IPS DF 4.7 (cell line): Measurements from ENCODE around the gene ABLIM1.

Experiments
- DNase-seq: peaks from one replicate; pipeline ENCODE4 v3.0.0-alpha.2; 2013; ENCODE audit warnings: low spot score; ENCODE audit errors: extremely low read depth

Gene ABLIM1

GRCh38 chr10:114680543-114681117 lies 22.6 kb upstream of the ABLIM1 start:
- no peak for DNase-seq

GRCh38 chr10:114679552-114679951 lies 21.5 kb upstream of the ABLIM1 start:
- no peak for DNase-seq

- no peak for DNase-seq
Observed at GRCh38 chr10:114678820-114679219, 20.7 kb upstream of the ABLIM1 start.

GRCh38 chr10:114678336-114678735 lies 20.3 kb upstream of the ABLIM1 start:
- no peak for DNase-seq

- no peak for DNase-seq
Observed at GRCh38 chr10:114674346-114674745, 16.3 kb upstream of the ABLIM1 start.

- DNase-seq: no peak
Observed at GRCh38 chr10:114669648-114670047, 11.6 kb upstream of the ABLIM1 start.

- DNase-seq: no peak
Observed at GRCh38 chr10:114668375-114669080, 10.5 kb upstream of the ABLIM1 start.

- DNase-seq: no peak
Observed at GRCh38 chr10:114665873-114666272, 7.8 kb upstream of the ABLIM1 start.

GRCh38 chr10:114665406-114665805 lies 7.3 kb upstream of the ABLIM1 start:
- DNase-seq: no peak

GRCh38 chr10:114664127-114664526 lies 6.1 kb upstream of the ABLIM1 start:
- DNase-seq: no peak

GRCh38 chr10:114663626-114664025 lies 5.6 kb upstream of the ABLIM1 start:
- DNase-seq: no peak

- no peak for DNase-seq
Observed at GRCh38 chr10:114662646-114663217, 4.7 kb upstream of the ABLIM1 start.

- no peak for DNase-seq
Observed at GRCh38 chr10:114661212-114661880, 3.3 kb upstream of the ABLIM1 start.

GRCh38 chr10:114655671-114656070 lies 2.4 kb downstream of the ABLIM1 start:
- DNase-seq: no peak

- no peak for DNase-seq
Observed at GRCh38 chr10:114654822-114655575, 3.1 kb downstream of the ABLIM1 start.

- DNase-seq: no peak
Observed at GRCh38 chr10:114653926-114654325, 4.1 kb downstream of the ABLIM1 start.

GRCh38 chr10:114652402-114653368 lies 5.4 kb downstream of the ABLIM1 start:
- DNase-seq: no peak

- no peak for DNase-seq
Observed at GRCh38 chr10:114650831-114651230, 7.2 kb downstream of the ABLIM1 start.

GRCh38 chr10:114650266-114650665 lies 7.8 kb downstream of the ABLIM1 start:
- no peak for DNase-seq

- DNase-seq: no peak
Observed at GRCh38 chr10:114649217-114649903, 8.7 kb downstream of the ABLIM1 start.
